GM12891 (cell line): ENCODE results near the gene CYLC2.

ENCODE experiments used
- PAX5 ChIP-seq: IDR thresholded peaks from 2 replicates; pipeline ENCODE4 v1.6.1; 2011; ENCODE audit warnings: low read length, moderate library complexity, mild to moderate bottlenecking; ENCODE audit not compliant: insufficient read depth, severe bottlenecking
- POLR2A ChIP-seq: IDR thresholded peaks from 2 replicates; pipeline ENCODE4 v1.6.1; 2011; ENCODE audit warnings: low read depth, low read length, control low read depth
- POLR2AphosphoS5 ChIP-seq: IDR thresholded peaks from 2 replicates; pipeline ENCODE4 v1.6.1; 2011; ENCODE audit warnings: low read depth, low read length, control low read depth
- SPI1 ChIP-seq: IDR thresholded peaks from 2 replicates; pipeline ENCODE4 v1.6.1; 2011; ENCODE audit warnings: low read depth, low read length, control low read depth
- TAF1 ChIP-seq: IDR thresholded peaks from 2 replicates; pipeline ENCODE4 v1.6.1; 2011; ENCODE audit warnings: low read depth, low read length, control low read depth

GRCh38 chr9:102950346-102950745, 44.8 kb upstream of the CYLC2 start:
- TF ChIP-seq POLR2A (no peak), TAF1 (no peak), POLR2AphosphoS5 (no peak), PAX5 (no peak), SPI1 (no peak)
